COLO668 (cell line): Measurements from ENCODE around the gene ZNF579.
"Not testable (repeated sequence)": the region's sequence is repeated elsewhere in the genome, so short reads cannot be mapped to it uniquely, and the experiment has no call there.

Experiments used
- DNase-seq: peaks from one replicate; lab custom pipeline; 2025; ENCODE audit not compliant: unreplicated experiment; lab: John Stamatoyannopoulos, UW

ZNF579 gene

DNA sequence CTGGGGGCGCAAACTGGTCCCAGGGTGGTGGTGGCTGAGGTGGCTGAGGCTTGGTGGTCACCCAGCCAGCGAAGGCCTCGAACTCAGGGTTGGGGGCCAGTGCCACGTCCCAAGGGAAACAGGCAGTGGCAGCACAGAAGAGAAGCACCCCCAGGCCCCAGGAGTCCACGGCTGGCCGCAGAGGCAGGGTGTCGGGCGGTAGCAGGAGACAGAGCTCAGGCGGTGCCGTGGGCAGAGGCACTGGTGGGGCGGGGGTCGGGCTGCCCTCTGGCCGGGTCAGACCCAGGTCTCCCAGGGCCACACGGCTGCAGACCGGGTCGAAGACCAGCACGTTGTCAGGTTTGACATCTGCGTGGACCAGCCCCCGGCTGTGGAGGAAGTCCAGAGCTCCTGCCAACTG lies 39.6 kb downstream of the ZNF579 start:
- no peak for DNase-seq

DNA sequence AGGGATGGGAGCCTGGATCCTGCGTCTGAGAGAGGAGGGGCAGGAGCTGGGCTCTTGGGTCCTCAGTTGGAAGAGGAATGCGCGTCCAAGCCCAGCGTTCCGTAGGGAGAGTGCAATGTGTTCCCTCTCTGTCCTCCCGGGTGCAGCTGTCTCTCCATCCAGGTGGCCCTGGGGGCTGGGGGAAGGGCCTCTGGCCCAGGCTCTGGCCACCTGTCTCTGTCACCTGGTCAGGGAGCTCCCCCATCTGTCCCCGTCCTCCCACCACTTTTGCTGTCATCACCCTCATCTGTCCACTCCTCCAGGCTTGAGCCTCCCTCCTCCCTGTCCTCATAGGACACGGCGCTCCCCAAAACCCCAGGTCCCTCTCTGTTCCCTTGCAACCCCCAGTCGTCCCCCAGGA lies 40.0 kb downstream of the ZNF579 start:
- peak; percentile 28 for DNase-seq

DNA sequence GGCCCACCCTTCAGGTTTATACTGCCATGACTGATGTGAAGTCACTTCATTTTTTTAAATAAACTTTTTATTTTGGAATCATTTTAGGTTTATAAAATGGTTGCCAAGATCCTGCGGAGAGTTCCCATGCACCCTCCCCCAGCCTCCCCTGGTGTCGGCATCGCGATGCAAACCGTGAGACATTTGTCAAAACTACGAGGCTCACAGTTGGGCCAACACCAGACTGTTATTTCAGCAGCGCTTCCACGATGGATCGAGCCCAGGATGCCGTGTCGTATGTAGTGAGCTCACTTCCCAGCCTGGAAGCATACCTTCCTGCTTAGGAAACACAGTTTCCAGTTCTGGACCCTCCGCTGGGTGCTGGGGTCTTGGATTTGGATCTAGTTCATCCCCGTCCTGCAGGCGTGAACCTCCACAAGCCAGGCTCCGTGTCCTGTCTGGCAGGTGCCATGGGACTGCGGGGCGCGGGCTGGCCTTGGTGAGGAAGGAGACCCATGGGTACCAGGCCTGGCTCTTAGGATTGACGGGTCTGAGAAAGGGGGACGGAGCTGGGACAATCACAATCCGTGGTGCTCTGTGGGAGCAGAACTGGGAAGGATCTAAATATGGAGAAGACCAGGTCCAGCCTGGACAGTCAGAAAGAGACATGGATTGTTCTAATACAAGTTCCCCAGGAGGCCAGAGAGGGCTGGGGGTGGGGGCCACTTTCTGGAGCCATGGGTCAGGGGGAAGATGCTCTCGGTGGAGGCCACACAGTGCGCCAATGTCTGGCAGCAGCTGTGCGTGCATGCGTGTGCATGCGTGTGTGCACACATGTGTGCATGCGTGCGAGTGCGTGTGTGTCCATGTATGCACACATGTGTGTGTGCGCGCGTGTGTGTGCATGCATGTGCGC lies 41.3 kb downstream of the ZNF579 start:
- DNase-seq = no peak

- DNase-seq = no peak
Measured at GRCh38 chr19:55538132-55538531, 42.5 kb downstream of the ZNF579 start.

DNA sequence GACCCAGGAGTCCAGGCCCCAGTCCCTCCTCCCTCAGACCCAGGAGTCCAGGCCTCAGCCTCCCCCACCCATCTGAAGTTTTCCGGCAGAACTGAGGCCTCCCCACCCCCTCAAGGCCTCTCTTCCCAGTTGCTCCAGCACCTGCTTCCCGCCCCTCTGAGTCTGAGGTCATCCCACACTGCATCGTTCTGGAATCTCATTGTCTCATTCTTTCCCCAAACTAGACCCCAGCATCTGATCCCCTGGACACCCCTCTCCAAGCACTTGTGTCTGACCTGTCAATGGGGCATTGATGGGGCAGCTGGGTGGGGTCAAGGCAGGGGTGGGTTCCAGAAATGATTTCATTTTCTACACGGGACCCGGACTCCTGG lies 42.9 kb downstream of the ZNF579 start:
- no peak for DNase-seq

GRCh38 chr19:55536951-55537740 lies 43.5 kb downstream of the ZNF579 start, which contains the start of gene SBK2:
Gene SBK2 (minus strand): TSS chr19:55537133. CDS start chr19:55536294, 839 bp downstream.
- DNase-seq = no peak

- DNase-seq = no peak
Measured at GRCh38 chr19:55536366-55536765, 44.3 kb downstream of the ZNF579 start.

GRCh38 chr19:55535965-55536350 lies 44.7 kb downstream of the ZNF579 start:
- no peak for DNase-seq

GRCh38 chr19:55535173-55535964 lies 45.3 kb downstream of the ZNF579 start:
- no peak for DNase-seq

GRCh38 chr19:55534280-55534679 lies 46.4 kb downstream of the ZNF579 start:
- not testable (repeated sequence) for DNase-seq

DNA sequence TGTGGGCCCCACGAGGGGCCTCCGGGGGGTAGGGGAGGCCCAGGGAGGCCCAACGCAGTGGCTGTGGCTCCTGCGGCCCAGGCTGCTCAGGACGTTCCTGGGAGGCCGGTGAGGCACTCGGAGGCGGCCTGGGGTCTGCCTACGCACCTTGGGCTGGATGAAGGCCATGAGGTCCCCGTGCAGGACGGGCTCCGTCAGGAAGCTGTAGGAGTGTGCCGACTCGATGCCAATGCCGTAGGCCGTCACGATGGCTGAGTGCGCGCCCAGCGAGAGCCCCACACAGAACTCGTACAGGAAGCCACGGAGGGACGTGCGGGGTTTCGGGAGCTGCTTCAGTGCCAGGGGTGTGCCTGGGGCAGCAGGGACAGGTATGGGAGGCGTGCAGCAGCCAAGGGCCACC lies 49.7 kb downstream of the ZNF579 start:
- no peak for DNase-seq

- DNase-seq = no peak
Measured at GRCh38 chr19:55529636-55530234, 50.9 kb downstream of the ZNF579 start.

- peak; percentile 69 for DNase-seq
Measured at GRCh38 chr19:55528030-55528803, 52.4 kb downstream of the ZNF579 start.

DNA sequence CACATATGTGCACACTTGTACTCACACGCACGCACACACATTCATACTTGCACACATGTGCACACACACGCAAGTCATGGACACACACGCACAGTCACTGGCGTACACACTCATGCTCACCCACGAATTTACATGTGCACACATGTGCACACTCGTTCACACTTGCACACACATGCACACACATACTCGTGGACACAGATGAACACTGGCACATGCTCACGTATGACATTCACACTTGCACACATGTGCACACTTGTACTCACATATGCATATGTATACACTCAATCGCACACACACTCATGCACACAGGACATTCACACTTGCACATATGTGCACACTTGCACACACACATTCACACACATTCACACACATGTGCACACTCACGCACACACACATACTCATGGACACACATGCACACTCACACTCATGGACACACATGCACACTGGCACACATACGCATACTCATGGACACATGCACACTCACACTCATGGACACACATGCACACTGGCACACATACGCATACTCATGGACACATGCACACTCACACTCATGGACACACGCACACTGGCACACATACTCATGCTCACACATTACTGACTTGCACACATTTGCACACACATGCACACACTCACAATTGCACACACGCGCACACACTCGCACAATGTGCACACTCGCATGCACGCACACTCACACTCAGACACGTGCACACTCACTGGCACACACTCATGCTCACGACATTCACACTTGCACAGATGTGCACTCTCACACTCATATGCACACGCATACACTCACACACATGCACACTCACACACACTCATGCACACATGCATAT lies 53.2 kb downstream of the ZNF579 start:
- DNase-seq = no peak
